HL-60 (cell line): ENCODE data around the gene GAMT.

Source experiments
- DNase-seq, 2 experiments: peaks; one replicate each; pipeline ENCODE4 v3.0.0-alpha.2; 2010 to 2020; ENCODE audit warnings: low read depth in 1 of 2, low spot score in 1 of 2
- H3K27ac ChIP-seq: fragments of 250-450 bp; sonication (Bioruptor Pico); replicated peaks from 2 replicates; pipeline ENCODE4 v1.5.1; 2020; ENCODE audit warnings: mild to moderate bottlenecking, moderate library complexity
- H3K27me3 ChIP-seq: fragments of 250-450 bp; sonication (Bioruptor Pico); 2 replicates; pipeline ENCODE4 v1.5.1; 2021; ENCODE audit warnings: mild to moderate bottlenecking, moderate library complexity; ENCODE audit not compliant: insufficient read depth, poor library complexity, severe bottlenecking
- H3K4me3 ChIP-seq: replicated peaks from 2 replicates; pipeline ENCODE4 v1.5.1; 2011; ENCODE audit warnings: mild to moderate bottlenecking, control low read depth, low read length; ENCODE audit not compliant: insufficient read depth
- GABPA ChIP-seq: IDR thresholded peaks from 2 replicates; pipeline ENCODE4 v1.6.1; 2012; ENCODE audit warnings: low read depth
- POLR2AphosphoS5 ChIP-seq: IDR thresholded peaks from 2 replicates; pipeline ENCODE4 v1.6.1; 2012; ENCODE audit warnings: low read depth
- SPI1 ChIP-seq: IDR thresholded peaks from 2 replicates; pipeline ENCODE4 v1.6.1; 2012; ENCODE audit warnings: low read depth, mild to moderate bottlenecking, borderline replicate concordance
- TF ChIP-seq, protein P1 (sequence below): IDR thresholded peaks from 2 replicates; pipeline ENCODE4 v1.6.1; 2012; ENCODE audit warnings: low read depth; ENCODE audit not compliant: insufficient replicate concordance
- TF ChIP-seq, protein P2 (sequence below): IDR thresholded peaks from one replicate; pipeline ENCODE4 v1.5.1; 2011; ENCODE audit warnings: low read length, control low read depth, inconsistent platforms; ENCODE audit not compliant: insufficient read depth

GAMT gene

DNA sequence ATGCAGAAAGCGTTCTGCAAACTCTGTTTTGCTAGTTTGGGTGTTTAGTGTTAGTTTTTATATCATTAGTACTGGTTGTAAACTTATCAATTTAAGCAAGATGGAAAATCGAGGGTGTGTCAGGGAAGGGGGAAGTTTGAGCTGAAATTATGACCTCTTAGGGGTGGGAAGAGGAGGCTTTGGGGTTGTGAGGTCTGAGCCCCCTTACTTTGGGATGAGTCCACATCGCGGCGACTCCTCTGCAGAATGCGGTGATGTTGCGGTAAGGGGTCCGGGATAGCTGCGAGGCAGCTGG lies 18.4 kb downstream of the GAMT start:
- peak overlapping the region; percentile 3; the same call in 1 of the 2 replicates for H3K4me3 ChIP-seq
- no peak overlapping the region for H3K27ac ChIP-seq
- TF ChIP-seq, protein P1, sequence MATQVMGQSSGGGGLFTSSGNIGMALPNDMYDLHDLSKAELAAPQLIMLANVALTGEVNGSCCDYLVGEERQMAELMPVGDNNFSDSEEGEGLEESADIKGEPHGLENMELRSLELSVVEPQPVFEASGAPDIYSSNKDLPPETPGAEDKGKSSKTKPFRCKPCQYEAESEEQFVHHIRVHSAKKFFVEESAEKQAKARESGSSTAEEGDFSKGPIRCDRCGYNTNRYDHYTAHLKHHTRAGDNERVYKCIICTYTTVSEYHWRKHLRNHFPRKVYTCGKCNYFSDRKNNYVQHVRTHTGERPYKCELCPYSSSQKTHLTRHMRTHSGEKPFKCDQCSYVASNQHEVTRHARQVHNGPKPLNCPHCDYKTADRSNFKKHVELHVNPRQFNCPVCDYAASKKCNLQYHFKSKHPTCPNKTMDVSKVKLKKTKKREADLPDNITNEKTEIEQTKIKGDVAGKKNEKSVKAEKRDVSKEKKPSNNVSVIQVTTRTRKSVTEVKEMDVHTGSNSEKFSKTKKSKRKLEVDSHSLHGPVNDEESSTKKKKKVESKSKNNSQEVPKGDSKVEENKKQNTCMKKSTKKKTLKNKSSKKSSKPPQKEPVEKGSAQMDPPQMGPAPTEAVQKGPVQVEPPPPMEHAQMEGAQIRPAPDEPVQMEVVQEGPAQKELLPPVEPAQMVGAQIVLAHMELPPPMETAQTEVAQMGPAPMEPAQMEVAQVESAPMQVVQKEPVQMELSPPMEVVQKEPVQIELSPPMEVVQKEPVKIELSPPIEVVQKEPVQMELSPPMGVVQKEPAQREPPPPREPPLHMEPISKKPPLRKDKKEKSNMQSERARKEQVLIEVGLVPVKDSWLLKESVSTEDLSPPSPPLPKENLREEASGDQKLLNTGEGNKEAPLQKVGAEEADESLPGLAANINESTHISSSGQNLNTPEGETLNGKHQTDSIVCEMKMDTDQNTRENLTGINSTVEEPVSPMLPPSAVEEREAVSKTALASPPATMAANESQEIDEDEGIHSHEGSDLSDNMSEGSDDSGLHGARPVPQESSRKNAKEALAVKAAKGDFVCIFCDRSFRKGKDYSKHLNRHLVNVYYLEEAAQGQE, result no peak
- no peak for TF ChIP-seq GABPA
- TF ChIP-seq POLR2AphosphoS5, result no peak
- TF ChIP-seq, protein P2, sequence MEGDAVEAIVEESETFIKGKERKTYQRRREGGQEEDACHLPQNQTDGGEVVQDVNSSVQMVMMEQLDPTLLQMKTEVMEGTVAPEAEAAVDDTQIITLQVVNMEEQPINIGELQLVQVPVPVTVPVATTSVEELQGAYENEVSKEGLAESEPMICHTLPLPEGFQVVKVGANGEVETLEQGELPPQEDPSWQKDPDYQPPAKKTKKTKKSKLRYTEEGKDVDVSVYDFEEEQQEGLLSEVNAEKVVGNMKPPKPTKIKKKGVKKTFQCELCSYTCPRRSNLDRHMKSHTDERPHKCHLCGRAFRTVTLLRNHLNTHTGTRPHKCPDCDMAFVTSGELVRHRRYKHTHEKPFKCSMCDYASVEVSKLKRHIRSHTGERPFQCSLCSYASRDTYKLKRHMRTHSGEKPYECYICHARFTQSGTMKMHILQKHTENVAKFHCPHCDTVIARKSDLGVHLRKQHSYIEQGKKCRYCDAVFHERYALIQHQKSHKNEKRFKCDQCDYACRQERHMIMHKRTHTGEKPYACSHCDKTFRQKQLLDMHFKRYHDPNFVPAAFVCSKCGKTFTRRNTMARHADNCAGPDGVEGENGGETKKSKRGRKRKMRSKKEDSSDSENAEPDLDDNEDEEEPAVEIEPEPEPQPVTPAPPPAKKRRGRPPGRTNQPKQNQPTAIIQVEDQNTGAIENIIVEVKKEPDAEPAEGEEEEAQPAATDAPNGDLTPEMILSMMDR, result no peak
- no peak for TF ChIP-seq SPI1
- peak in 1 of 2 experiments; percentile 99 for DNase-seq
- no peaks in the 10 kb centered on the region for H3K27me3 ChIP-seq

- Histone ChIP-seq H3K27ac (no peak overlapping the region), H3K4me3 (no peak overlapping the region), H3K27me3 (no peaks in the 10 kb centered on the region)
- TF ChIP-seq GABPA (no peak), POLR2AphosphoS5 (no peak), SPI1 (no peak)
- TF ChIP-seq, protein P2, result no peak
- no peak for DNase-seq
Observed at GRCh38 chr19:1382250-1382649, 19.1 kb downstream of the GAMT start.

DNA sequence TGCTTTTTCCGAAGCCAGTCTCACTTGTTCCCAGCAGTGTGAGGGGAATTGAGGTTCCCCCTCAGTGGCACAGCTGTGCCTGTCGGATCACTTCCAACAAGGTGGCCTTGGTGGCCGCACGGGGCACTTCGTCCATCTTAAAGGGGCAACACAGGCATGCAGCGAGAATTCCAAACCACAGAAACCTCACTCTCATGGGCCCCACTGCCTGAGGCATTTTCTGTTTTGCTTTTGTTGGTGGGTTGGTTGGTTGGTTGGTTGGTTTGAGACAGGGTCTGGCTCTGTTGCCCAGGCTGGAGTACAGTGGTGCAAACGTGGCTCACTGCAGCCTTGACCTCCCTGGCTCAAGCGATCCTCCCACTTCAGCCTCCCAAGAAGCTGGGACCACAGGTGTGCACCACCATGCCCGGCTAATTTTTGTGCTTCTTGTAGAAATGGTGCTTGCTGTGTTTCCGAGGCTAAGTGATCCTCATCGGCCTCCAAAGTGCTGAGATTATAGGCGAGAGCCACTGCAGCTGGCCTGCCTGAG lies 21.3 kb downstream of the GAMT start:
- Histone ChIP-seq H3K4me3 (no peak overlapping the region), H3K27me3 (no peaks in the 10 kb centered on the region), H3K27ac (no peak overlapping the region)
- TF ChIP-seq GABPA (no peak), SPI1 (no peak), POLR2AphosphoS5 (no peak)
- TF ChIP-seq, protein P2, result no peak
- TF ChIP-seq, protein P1, result no peak
- no peak for DNase-seq

- Histone ChIP-seq H3K27me3 (no peaks in the 10 kb centered on the region), H3K27ac (no peak overlapping the region), H3K4me3 (no peak overlapping the region)
- no peak for TF ChIP-seq POLR2AphosphoS5
- no peak for TF ChIP-seq GABPA
- TF ChIP-seq, protein P2, result no peak
- TF ChIP-seq SPI1, result no peak
- TF ChIP-seq, protein P1, result no peak
- no peak for DNase-seq
Observed at GRCh38 chr19:1379126-1379905, 22.0 kb downstream of the GAMT start.
